IMR-90 (cell line): ENCODE data around the gene KPNA1.

ENCODE experiments used
- BHLHE40 ChIP-seq: fragments of 150-350 bp; IDR thresholded peaks from 2 replicates; pipeline ENCODE4 v1.6.1; 2016; ENCODE audit warnings: mild to moderate bottlenecking, low read depth, low read length
- CEBPB ChIP-seq: IDR thresholded peaks from 2 replicates; pipeline ENCODE4 v1.6.1; 2012; ENCODE audit warnings: low read depth, low read length, improper control_type of control experiment
- CHD1 ChIP-seq: IDR thresholded peaks from 2 replicates; pipeline ENCODE4 v1.6.1; 2012; ENCODE audit warnings: low read depth, low read length, improper control_type of control experiment
- FOS ChIP-seq: fragments of 150-350 bp; IDR thresholded peaks from 2 replicates; pipeline ENCODE4 v1.6.1; 2016; ENCODE audit warnings: low read depth, low read length
- MAFK ChIP-seq: IDR thresholded peaks from 2 replicates; pipeline ENCODE4 v1.6.1; 2012; ENCODE audit warnings: low read depth, low read length, improper control_type of control experiment
- MAZ ChIP-seq: IDR thresholded peaks from 2 replicates; pipeline ENCODE4 v1.6.1; 2012; ENCODE audit warnings: low read depth, mild to moderate bottlenecking, low read length, improper control_type of control experiment, moderate library complexity, borderline replicate concordance
- MXI1 ChIP-seq: IDR thresholded peaks from 2 replicates; pipeline ENCODE4 v1.6.1; 2012; ENCODE audit warnings: low read depth, mild to moderate bottlenecking, low read length, moderate library complexity, borderline replicate concordance
- NFE2L2 ChIP-seq: fragments of 150-350 bp; IDR thresholded peaks from 2 replicates; pipeline ENCODE4 v1.6.1; 2016; ENCODE audit warnings: low read depth, mild to moderate bottlenecking, low read length
- POLR2A ChIP-seq: IDR thresholded peaks from 2 replicates; pipeline ENCODE4 v1.6.1; 2012; ENCODE audit warnings: mild to moderate bottlenecking, low read depth, low read length
- RCOR1 ChIP-seq: IDR thresholded peaks from 2 replicates; pipeline ENCODE4 v1.6.1; 2012; ENCODE audit warnings: mild to moderate bottlenecking, low read length, improper control_type of control experiment; ENCODE audit not compliant: insufficient replicate concordance
- RFX5 ChIP-seq: IDR thresholded peaks from 2 replicates; pipeline ENCODE4 v1.8.0; 2012; ENCODE audit warnings: low read depth, mild to moderate bottlenecking, low read length, moderate library complexity
- SMC3 ChIP-seq: fragments of 150-350 bp; IDR thresholded peaks from 2 replicates; pipeline ENCODE4 v1.6.1; 2016; ENCODE audit warnings: low read depth, mild to moderate bottlenecking, antibody characterized with exemption, low read length, moderate library complexity
- TF ChIP-seq, protein P1 (sequence below): fragments of 150-350 bp; IDR thresholded peaks from 2 replicates; pipeline ENCODE4 v1.6.1; 2017; ENCODE audit warnings: mild to moderate bottlenecking, antibody characterized with exemption, low read length, low read depth
- TF ChIP-seq, protein P2 (sequence below): conservative IDR thresholded peaks from 2 replicates; pipeline ENCODE4 v1.5.1; 2012; ENCODE audit warnings: mild to moderate bottlenecking, low read depth, low read length, improper control_type of control experiment

DNA sequence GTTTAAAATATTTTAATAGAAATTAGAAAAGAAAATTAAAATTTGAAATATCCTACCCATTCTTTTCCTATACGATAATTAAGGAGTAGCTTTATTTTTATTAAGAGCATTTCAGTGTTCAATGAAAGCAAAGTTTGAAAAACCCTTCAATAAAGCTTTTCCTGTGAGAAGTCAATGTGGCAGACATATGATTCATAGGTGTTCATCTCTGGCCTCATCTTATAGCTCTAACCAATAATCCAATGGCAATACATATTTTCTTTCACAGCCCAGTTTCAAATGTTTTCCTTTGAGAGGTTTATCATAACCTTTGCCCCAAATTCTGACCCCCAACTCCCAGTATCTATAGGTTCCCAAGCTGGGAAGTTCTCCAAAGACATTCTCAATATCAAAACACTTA, 8.3 kb downstream of the KPNA1 start:
- TF ChIP-seq, protein P1, sequence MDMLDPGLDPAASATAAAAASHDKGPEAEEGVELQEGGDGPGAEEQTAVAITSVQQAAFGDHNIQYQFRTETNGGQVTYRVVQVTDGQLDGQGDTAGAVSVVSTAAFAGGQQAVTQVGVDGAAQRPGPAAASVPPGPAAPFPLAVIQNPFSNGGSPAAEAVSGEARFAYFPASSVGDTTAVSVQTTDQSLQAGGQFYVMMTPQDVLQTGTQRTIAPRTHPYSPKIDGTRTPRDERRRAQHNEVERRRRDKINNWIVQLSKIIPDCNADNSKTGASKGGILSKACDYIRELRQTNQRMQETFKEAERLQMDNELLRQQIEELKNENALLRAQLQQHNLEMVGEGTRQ: no peak
- TF ChIP-seq POLR2A (no peak), MXI1 (no peak), CHD1 (no peak), MAFK (no peak), SMC3 (no peak), RFX5 (no peak), RCOR1 (no peak), CEBPB (no peak), NFE2L2 (no peak), MAZ (no peak), BHLHE40 (no peak), FOS (no peak)
- TF ChIP-seq, protein P2, sequence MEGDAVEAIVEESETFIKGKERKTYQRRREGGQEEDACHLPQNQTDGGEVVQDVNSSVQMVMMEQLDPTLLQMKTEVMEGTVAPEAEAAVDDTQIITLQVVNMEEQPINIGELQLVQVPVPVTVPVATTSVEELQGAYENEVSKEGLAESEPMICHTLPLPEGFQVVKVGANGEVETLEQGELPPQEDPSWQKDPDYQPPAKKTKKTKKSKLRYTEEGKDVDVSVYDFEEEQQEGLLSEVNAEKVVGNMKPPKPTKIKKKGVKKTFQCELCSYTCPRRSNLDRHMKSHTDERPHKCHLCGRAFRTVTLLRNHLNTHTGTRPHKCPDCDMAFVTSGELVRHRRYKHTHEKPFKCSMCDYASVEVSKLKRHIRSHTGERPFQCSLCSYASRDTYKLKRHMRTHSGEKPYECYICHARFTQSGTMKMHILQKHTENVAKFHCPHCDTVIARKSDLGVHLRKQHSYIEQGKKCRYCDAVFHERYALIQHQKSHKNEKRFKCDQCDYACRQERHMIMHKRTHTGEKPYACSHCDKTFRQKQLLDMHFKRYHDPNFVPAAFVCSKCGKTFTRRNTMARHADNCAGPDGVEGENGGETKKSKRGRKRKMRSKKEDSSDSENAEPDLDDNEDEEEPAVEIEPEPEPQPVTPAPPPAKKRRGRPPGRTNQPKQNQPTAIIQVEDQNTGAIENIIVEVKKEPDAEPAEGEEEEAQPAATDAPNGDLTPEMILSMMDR: no peak
